DOHH2 (cell line): ENCODE results near the gene NANS.

Experiments used
- EZH2phosphoT487 ChIP-seq: fragments of 200-600 bp; sonication (generic); IDR thresholded peaks from 2 replicates; pipeline ENCODE4 v1.6.1; 2017; ENCODE audit warnings: borderline replicate concordance, mild to moderate bottlenecking, antibody characterized with exemption, low read length, moderate library complexity, mixed read lengths
- TF ChIP-seq, protein P1 (sequence below): fragments of 200-600 bp; sonication (generic); IDR thresholded peaks from one replicate; pipeline ENCODE4 v1.5.1; 2014; ENCODE audit warnings: antibody characterized with exemption, mild to moderate bottlenecking, low read depth, low read length; ENCODE audit not compliant: poor library complexity, severe bottlenecking

DNA sequence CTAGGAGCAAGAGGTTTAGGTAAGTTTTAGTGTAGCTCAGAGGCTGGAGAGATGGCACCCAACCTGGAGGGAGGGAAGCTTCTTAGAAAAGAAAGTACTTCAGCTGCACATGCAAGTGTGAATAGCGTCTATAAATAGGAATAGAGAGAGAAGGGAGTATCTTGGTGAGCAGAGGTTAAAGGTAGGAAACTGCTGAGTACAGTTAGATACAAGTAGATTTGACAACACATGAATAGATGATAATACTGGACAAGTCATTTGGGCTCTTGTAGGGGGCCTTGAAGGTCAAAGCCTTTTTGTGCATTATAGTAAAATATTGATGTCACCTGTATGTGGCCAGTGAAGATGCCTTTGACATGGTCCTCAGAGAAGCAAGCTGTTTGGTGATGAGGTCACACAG is 39.2 kb upstream of the NANS start:
- TF ChIP-seq, protein P1, sequence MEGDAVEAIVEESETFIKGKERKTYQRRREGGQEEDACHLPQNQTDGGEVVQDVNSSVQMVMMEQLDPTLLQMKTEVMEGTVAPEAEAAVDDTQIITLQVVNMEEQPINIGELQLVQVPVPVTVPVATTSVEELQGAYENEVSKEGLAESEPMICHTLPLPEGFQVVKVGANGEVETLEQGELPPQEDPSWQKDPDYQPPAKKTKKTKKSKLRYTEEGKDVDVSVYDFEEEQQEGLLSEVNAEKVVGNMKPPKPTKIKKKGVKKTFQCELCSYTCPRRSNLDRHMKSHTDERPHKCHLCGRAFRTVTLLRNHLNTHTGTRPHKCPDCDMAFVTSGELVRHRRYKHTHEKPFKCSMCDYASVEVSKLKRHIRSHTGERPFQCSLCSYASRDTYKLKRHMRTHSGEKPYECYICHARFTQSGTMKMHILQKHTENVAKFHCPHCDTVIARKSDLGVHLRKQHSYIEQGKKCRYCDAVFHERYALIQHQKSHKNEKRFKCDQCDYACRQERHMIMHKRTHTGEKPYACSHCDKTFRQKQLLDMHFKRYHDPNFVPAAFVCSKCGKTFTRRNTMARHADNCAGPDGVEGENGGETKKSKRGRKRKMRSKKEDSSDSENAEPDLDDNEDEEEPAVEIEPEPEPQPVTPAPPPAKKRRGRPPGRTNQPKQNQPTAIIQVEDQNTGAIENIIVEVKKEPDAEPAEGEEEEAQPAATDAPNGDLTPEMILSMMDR: no peak
- no peak for TF ChIP-seq EZH2phosphoT487
